Endodermal cell (in vitro differentiated cells): ENCODE data around the gene SKOR1. TPM values are rescaled to one million over a fixed set of nuclear protein-coding genes. Genes with fewer than 3 reads are reported as not detected.

Experiments
- DNase-seq: peaks from one replicate; pipeline ENCODE4 v3.0.0-alpha.2; 2017
- H3K27ac ChIP-seq: 2 replicates; pipeline ENCODE4 v1.5.1; 2013; ENCODE audit warnings: mild to moderate bottlenecking, low read depth, low read length, moderate library complexity
- H3K27me3 ChIP-seq: 2 replicates; pipeline ENCODE4 v1.6.1; 2013; ENCODE audit warnings: mild to moderate bottlenecking, low read length, moderate library complexity; ENCODE audit not compliant: insufficient read depth, control insufficient read depth, poor library complexity, severe bottlenecking
- H3K36me3 ChIP-seq: 2 replicates; pipeline ENCODE4 v1.7.0; 2013; ENCODE audit warnings: mild to moderate bottlenecking, low read length, moderate library complexity; ENCODE audit not compliant: control insufficient read depth, insufficient read depth
- H3K4me1 ChIP-seq: one replicate; pipeline ENCODE4 v1.7.0; 2013; ENCODE audit warnings: low read length; ENCODE audit not compliant: control insufficient read depth, insufficient read depth
- H3K4me3 ChIP-seq: 2 replicates; pipeline ENCODE4 v1.5.1; 2013; ENCODE audit warnings: mild to moderate bottlenecking, low read length, moderate library complexity
- H3K9ac ChIP-seq: 2 replicates; pipeline ENCODE4 v1.6.1; 2013; ENCODE audit warnings: mild to moderate bottlenecking, low read length, moderate library complexity; ENCODE audit not compliant: poor library complexity, severe bottlenecking; ENCODE audit errors: extremely low read depth
- H3K9me3 ChIP-seq: 2 replicates; pipeline ENCODE4 v1.6.1; 2013; ENCODE audit warnings: mild to moderate bottlenecking, low read length, moderate library complexity; ENCODE audit not compliant: control insufficient read depth
- H3K27ac Mint-ChIP-seq: 2 replicates; pipeline ENCODE4 v1.8.0; 2020; ENCODE audit warnings: mixed read lengths
- H3K27me3 Mint-ChIP-seq: 2 replicates; pipeline ENCODE4 v1.8.0; 2021; ENCODE audit warnings: mild to moderate bottlenecking, mixed read lengths; ENCODE audit not compliant: insufficient read depth
- H3K36me3 Mint-ChIP-seq: 2 replicates; pipeline ENCODE4 v1.8.0; 2020; ENCODE audit warnings: low read depth, mixed read lengths
- H3K4me1 Mint-ChIP-seq: 2 replicates; pipeline ENCODE4 v1.8.0; 2020; ENCODE audit warnings: mixed read lengths
- H3K4me3 Mint-ChIP-seq: 2 replicates; pipeline ENCODE4 v1.8.0; 2020; ENCODE audit warnings: mild to moderate bottlenecking, moderate library complexity, mixed read lengths
- H3K9me3 Mint-ChIP-seq: 2 replicates; pipeline ENCODE4 v1.8.0; 2020; ENCODE audit warnings: mild to moderate bottlenecking, mixed read lengths
- CTCF ChIP-seq: fragments of 200-600 bp; sonication (generic); conservative IDR thresholded peaks from 2 replicates; pipeline ENCODE4 v1.5.0; 2021; ENCODE audit warnings: antibody characterized with exemption, mild to moderate bottlenecking
- WGBS, 2 experiments: methylation state at CpG; one replicate each; pipeline versions ENCODE4 v1.1.5 to v1.1.7; 2013; ENCODE audit warnings: missing lambda C conversion rate in 2 of 2, mixed read lengths in 1 of 2; ENCODE audit not compliant: insufficient coverage in 1 of 2, insufficient read length in 1 of 2; 5-methylcytosine and 5-hydroxymethylcytosine counted together
- total RNA-seq, 2 donors: library from RNA; stranded (reverse); fragmentation: NEBNext Ultra II Directional in 1 of 2; extraction: Animal tissue kit (Norgen Biotek cat#: 25700) in 1 of 2; gene quantifications; 2 replicates in 1 of 2; 3 replicates in 1 of 2; pipeline ENCODE4 v1.2.1, GENCODE V29; 2021

The SKOR1 gene
- total RNA-seq, 2 donors from 2014 or later: 0.37 to 0.51 TPM

- H3K27me3 Mint-ChIP-seq: peaks cover 80% of the 10 kb centered on the region
- H3K36me3 ChIP-seq: no peaks in the 10 kb centered on the region
- peak; percentile 44 for DNase-seq
These were observed 18.8 kb upstream of the SKOR1 start for GRCh38 chr15:67806536-67806935.

GRCh38 chr15:67807141-67807540 is 18.2 kb upstream of the SKOR1 start:
- Histone ChIP-seq H3K9me3 (no peaks in the 10 kb centered on the region), H3K4me3 (no peak overlapping the region), H3K4me1 (no peaks in the 10 kb centered on the region), H3K9ac (no peak overlapping the region), H3K36me3 (no peaks in the 10 kb centered on the region), H3K27ac (no peak overlapping the region), H3K27me3 (peaks cover 54% of the 10 kb centered on the region)
- 90% methylated on average over 5 of the region's 5 CpGs; no CpG with 5 or more reads in 1 of the 2 experiments for WGBS, 2 experiments
- Mint-ChIP-seq H3K27me3 (peaks cover 80% of the 10 kb centered on the region), H3K4me1 (peaks cover 7% of the 10 kb centered on the region), H3K9me3 (no peaks in the 10 kb centered on the region), H3K36me3 (peaks cover 5% of the 10 kb centered on the region), H3K27ac (no peak overlapping the region), H3K4me3 (no peak overlapping the region)
- peak; percentile 28 for DNase-seq
- TF ChIP-seq CTCF: no peak

More at GRCh38 chr15:67806536-67806935, 18.8 kb upstream of the SKOR1 start:
- H3K27me3 ChIP-seq: peaks cover 56% of the 10 kb centered on the region
- no peaks in the 10 kb centered on the region for H3K4me1 ChIP-seq
- Mint-ChIP-seq H3K9me3 (no peaks in the 10 kb centered on the region), H3K36me3 (peaks cover 5% of the 10 kb centered on the region), H3K4me1 (peaks cover 7% of the 10 kb centered on the region), H3K4me3 (no peak overlapping the region), H3K27ac (no peak overlapping the region)
- no peak overlapping the region for H3K27ac ChIP-seq
- H3K9ac ChIP-seq: no peak overlapping the region
- H3K9me3 ChIP-seq: no peaks in the 10 kb centered on the region
- 94 to 95% methylated on average over 16 to 18 of the region's 18 CpGs for WGBS, 2 experiments
- H3K4me3 ChIP-seq: no peak overlapping the region
- TF ChIP-seq CTCF: no peak

- DNase-seq: peak; percentile 10
These were observed 17.5 kb upstream of the SKOR1 start for GRCh38 chr15:67807836-67808235.

More at GRCh38 chr15:67807836-67808235, 17.5 kb upstream of the SKOR1 start:
- Histone ChIP-seq H3K27ac (no peak overlapping the region), H3K9ac (no peak overlapping the region), H3K36me3 (no peaks in the 10 kb centered on the region), H3K4me3 (no peak overlapping the region), H3K9me3 (no peaks in the 10 kb centered on the region), H3K27me3 (peaks cover 54% of the 10 kb centered on the region), H3K4me1 (no peaks in the 10 kb centered on the region)
- no peak for TF ChIP-seq CTCF
- Mint-ChIP-seq H3K36me3 (peaks cover 5% of the 10 kb centered on the region), H3K9me3 (no peaks in the 10 kb centered on the region), H3K27me3 (peaks cover 80% of the 10 kb centered on the region), H3K27ac (no peak overlapping the region), H3K4me1 (peaks cover 7% of the 10 kb centered on the region), H3K4me3 (no peak overlapping the region)
- WGBS, 2 experiments: 94 to 100% methylated on average over 1 to 7 of the region's 7 CpGs
